NCI-H2107 treated with DMSO at 0.1 percent for 48 hours (cell line): Measurements from ENCODE around the gene MAP10.

Source experiments
- DNase-seq: peaks from one replicate; lab custom pipeline; 2025; ENCODE audit not compliant: unreplicated experiment; lab: John Stamatoyannopoulos, UW

Gene MAP10

GRCh38 chr1:232854798-232855159, 49.6 kb downstream of the MAP10 start:
- no peak for DNase-seq

GRCh38 chr1:232856541-232856940, 51.3 kb downstream of the MAP10 start:
- DNase-seq: no peak
